Inferior parietal cortex (tissue), 1 donor: ENCODE data around the gene LCTL.

Experiments
- DNase-seq: peaks from one replicate; pipeline ENCODE4 v3.0.0-alpha.2; 2016; ENCODE audit errors: extremely low spot score

LCTL gene

DNA sequence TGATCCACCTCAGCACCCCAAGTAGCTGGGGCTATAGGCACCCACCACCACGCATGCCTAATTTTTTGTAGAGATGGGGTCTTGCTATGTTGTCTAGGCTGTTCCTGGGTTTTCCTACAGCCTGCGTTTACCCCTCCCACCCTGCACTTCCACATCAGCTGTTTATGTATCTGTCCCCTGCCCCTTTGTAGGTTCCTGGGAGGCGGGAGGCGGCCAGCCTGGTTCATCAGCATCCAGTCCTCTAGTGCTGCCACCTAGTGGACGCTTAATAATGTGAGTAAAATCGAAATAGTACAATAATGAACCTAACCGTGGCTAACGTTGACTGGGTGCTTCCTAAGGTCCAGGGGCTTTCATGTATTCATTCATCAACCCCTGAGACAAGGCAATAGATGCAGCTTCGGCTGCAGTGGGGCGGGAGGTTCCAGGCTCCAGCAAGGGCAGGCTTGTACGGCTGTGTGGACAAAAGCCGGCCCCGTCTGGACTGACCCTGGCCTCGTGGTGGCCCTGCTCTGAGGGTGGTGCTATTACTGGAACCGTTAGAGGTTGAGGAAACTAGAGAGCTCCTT, 1.2 kb upstream of the LCTL start:
- peak; percentile 79 for DNase-seq

DNA sequence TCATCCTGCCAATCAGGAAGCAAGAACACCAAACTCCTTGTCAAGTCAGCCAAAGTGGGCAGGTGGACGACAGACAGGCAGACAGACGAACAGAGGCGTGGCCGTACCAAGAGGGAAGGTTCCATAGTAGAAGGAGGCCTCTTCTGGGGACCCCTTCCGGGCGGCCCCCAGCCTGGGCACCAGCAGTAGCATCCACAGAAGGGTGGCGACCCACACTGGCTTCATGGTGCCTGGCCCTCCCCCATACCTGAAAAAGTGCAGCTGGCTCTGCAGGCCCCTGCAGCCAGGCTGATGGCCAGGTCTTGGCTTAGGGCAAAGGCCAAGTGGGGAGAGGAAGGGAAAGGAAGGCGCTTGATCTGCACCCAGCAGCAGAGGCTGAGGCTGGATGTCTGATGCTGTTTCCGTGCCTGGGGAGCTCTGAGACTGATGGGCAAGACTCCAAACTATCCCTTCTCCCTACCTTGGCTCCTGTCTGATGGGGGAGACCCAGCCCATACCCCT, 607 bp downstream of the LCTL start:
- DNase-seq, result no peak

DNA sequence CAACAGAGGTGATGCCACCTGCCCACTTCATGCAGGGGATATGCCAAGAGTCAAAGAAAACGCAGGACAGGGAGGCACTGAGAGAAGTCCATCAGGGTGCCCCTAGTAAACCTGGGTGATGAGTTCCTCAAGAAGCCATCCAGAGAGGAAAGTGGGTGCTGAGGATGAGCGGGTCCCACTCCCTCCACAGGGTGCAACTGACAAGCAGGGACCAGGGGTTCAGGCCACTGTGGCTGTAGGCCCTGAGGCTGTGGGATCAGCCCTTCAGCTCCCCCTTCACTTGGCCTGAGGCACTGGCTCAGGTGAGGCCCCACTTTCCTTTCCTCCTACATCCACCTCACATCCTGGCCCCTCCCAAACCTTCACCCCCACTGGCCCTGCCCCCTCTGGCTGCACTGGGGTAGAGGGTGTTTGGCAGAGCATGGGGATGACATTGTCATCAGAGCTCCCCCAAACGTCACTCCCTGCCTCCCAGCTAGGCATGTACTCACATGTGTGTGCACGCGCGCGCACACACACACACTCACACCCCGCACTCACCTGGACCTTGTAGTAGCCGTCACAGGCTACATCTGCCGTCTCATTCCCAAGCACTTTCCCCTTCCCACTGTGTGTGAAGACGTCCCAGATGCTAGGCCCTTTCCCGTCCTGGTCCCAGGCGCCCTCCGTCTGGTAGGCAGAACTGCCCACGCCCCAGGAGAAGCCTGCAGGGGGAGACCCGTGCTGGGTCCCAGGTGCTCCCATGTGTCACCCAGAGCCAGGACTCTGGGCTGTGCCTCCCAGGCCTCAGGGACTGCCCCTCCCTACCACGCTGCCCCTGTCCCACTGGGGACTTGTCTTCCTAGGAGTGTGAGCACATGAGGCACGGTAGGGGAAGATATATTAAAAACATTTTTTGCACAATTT, 1.4 kb downstream of the LCTL start:
- DNase-seq, result no peak

DNA sequence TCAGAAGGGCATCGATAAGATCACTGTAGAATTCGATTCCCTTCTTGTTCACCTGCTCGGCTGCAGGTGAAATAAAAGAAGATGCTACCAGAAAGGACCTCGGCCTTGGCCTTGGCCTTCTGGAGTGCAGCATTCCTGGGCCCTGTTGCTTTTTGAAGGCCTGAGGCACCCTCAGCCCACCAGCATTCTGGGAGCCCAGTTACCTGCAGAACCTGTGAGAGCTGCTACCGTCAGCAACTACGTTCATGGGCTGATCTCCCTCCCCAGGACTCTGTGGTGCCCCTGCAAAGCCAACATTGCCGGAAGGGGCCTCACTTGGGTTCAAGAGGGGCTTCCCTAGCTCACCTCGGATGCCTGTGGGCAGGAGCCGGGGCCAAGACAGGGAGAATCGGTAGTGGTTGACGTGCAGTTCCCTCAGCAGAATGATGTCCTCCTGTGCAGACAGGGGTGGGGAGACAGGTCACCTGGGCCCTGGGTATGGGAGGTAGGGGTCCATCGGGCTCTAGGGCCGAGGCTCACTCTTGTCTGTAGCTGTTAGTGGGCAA, 2.2 kb downstream of the LCTL start:
- DNase-seq, result no peak

DNA sequence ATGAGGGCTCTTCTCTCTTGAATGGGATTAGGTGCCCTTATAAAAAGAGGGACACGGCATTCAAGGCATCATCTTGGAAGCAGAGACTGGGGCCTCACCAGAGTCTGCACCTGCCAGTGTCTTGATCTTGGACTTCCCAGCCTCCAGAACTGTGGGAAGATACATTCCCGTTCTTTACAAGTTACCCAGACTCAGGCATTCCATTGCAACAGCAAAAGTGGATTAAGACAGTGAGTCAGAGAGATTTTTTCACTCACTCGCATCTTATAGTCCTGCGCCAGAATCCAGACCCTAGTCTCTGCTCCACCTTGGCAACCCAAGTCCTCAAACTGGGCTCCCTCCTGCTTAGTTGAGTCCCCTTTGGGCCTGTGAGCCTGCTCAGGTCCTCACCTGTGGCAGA, 2.7 kb downstream of the LCTL start:
- no peak for DNase-seq

DNA sequence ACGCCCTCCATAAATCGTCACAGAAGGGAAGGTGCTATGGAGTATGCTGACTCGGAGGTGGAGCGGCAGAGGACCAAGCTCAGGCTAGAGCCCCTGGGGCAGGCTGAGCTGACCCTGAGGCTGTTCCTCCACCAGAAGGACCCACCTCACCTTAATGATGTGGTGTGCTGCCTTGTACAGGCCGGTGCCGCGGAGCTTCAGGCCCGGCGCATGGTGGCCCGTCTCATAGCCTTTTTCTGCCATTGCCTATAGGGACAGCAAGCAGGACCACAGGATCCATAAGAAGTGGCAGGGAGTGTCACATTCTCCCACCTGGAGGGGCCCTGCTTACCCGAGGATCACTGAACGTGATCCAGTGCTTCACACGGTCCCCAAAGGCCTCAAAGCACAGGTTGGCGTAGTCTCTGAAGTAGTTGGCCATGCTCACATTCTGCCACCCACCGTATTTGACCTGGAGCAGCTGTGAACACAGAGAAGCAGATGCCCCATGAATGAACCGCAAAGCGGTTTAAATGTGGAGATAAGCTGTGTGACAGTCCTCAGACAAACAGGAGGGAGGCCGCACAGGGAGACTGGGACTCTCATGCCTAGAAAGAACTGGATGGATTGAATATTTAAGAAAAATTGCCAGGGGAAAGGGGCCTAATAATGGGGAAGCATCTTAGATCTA, 4.8 kb downstream of the LCTL start:
- no peak for DNase-seq

DNA sequence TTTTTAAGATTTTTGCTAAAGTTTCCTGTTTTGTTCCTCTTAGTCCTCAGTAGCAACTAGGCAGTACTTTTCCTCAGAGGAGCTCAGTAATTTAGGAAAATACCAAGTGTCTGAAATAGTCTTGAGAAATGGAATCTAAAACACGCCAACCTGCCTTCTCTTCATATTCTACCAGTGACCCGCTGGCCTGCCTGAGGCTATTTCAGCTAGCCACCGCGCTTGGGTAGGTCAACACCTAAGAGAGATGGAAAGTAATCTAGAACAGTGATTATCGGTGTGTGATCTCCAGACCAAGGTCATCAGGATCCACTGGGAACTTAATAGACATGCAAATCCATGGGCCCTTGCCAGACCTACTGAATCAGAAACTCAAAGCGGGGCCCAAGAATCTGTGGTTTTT, 7.5 kb downstream of the LCTL start:
- DNase-seq, result no peak

DNA sequence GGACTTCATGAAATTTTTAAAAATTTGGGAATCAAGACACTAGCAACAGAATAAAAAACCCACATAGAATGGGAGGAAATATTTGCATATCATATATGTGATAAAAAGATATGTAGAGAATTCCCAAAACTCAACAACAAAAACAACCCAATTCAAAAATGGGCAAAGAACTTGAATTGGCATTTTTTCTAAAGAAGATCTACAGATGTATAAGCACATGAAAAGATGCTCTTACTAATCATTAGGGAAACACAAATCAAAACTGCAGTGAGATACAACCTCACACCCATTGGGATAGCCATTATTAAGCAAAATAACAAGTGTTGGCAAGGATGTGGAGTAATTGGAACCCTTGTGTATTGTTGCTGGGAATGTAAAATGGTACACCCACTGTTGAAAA, 10.1 kb downstream of the LCTL start:
- DNase-seq, result no peak

DNA sequence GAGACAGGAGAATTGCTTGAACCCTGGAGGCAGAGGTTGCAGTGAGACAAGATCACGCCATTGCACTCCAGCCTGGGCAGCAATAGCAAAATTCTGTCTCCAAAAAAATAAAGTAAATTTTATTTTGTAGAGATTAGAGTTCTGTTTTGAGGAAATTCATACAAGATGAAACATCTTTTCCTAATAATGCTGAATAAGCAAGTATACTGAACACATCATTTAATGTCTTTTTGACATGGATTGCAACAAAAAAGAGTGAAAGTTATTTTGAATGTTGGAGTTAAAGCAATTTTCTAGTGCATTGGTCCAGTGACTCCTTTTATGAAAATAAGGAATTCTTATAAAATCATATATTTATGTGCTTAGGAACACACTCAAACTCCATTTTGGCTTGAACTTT, 20.5 kb downstream of the LCTL start:
- no peak for DNase-seq

DNA sequence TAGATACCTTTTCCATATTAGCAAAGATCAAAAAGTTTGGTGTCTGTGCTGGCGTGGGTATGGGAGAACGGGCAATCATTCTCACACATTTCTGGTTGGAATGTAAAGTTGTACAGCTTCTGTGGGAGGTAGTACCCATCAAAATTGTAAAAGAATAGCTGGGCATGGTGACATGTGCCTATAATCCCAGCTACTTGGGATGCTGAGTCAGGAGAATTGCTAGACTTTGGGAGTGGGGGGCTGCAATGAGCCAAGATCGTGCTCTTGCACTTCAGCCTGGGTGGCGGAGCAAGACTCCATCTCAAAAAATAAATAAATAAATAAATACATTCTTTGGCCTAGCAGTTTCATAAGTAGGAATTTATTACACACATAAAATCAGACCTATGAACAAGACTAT, 22.9 kb downstream of the LCTL start:
- no peak for DNase-seq

DNA sequence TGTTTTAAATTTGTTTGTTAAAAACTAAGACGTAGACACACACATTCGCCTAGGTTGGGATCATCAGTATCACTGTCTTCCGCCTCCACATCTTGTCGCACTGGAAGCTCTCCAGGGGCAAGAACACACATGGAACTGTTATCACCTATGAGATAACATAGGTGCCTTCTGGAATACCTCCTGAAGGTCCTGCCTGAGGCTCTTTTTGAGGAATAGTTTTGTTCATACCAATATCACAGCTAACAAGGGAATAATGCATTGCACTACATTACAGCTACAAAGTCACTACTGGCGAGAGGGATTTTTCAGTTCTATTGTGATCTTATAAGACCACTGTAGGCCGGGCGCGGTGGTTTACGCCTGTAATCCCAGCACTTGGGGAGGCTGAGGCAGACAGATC, 30.7 kb downstream of the LCTL start:
- DNase-seq, result no peak

DNA sequence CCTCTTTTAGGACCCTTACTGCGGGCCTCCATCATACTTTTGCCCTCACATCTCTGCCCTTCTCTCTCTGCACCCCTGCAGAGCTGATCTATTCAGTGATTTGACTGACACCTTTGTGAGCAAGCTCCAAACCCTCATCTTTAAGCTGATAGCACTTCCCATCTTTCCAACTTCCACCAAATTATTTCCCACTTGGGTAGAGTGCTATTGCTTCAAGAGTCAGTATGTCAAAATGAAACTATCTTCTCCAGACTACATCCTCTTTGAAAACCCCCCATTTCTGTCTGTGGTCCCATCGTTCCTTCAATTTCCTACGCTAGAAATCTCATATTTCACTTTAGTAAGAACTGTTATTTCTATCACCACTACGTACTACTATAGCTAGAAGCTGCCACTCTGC, 41.0 kb downstream of the LCTL start:
- DNase-seq, result no peak

DNA sequence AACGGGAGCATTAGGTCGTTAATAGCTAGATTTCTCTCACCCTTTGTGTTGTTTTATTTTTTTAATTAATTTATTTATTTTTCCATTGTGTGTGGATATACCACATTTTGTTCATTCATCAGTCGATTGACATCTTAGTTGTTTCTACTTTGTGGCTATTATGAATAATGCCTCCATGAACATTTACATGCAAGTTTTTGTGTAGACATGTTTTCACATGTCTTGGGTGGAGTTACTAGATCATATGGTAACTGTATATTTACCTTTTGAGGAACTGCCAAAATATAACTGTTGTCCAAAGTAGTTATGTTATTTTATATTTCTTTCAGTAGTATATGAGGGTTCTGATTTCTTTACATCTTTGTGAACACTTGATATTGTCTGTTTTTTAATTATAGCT, 41.9 kb downstream of the LCTL start:
- no peak for DNase-seq

DNA sequence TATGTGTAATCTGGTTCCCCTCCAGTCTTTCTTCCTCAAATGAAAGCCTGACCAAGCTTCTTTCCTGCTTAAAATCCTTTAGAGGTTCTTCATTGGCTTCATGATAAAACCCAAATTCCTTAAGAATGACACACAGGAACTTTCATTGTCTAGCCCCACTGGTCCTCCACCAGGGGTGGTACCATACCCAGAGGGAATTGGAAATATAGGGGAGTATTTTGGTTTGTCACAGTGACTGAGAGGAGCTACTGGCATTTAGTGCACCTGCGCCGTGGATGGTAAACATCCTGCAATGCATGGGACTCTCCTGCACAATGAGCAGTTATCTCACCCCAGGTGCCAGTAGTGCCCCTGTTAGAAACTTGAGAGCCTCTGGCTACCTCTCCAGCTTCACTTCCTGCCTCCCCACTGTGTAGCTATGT, 49.9 kb downstream of the LCTL start:
- DNase-seq, result no peak

DNA sequence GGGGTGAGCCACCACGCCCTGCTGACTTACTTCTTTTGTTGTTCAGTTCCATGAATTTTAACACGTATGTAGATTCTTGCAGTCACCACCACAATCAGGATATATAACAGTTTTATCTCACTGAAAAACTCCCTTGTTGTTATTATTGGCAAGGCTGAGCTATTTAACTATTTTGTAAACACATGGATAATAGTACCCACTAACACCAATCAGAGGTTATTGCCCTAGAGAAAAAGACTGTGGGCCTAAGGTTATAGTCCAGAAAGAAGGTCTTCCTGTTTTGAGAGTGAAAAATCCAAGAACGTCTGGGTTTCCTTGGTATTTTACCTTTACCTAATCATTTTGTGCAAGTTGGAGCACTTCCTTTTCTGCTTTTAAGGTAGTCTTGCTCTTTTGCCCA, 51.2 kb downstream of the LCTL start:
- DNase-seq, result no peak

DNA sequence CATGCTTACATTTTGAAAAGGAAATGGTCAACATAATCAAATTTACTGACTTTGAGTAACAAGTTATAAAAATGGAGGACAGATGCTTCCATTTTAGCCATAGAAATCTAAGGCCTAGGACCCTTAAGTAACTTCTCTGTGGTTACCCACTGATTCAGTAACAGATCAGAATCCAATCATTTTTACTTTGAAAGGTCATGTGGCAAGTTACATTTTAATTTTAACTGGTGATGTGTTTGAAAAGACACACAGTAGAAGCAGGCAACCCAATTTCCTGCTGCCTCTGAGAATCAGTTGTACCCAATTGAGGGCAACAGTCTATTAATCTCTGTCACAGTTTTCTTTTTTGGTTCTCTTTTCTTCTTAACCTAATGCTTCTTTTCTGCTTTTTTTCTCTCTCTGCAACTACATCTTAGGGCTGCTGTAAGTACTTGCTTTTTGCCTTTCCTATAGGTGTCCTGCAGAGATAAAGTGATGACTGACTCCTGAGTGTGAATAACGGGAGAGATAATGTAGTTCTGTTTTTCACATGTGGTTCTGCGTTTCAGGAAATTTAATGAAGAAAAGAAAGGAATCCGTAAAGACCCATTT, 57.4 kb downstream of the LCTL start:
- no peak for DNase-seq

DNA sequence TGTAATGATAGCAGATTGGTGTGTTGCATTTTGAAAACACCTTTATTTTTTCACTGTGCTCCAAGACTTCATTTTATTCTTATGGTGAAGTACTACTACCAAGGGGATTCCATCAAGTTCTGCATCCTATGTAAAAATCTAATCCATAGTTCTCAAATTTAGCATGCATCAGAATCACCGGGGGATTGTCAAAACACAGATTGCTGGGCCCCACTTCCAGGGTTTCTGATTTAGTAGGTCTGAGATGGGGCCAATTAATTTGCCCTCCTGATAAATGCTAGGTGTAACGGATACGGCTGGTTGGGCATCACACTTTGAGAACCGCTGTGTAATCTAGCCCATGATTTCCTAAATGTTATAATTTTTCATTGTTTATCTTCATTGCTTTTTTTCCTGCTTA, 60.0 kb downstream of the LCTL start:
- DNase-seq, result no peak

DNA sequence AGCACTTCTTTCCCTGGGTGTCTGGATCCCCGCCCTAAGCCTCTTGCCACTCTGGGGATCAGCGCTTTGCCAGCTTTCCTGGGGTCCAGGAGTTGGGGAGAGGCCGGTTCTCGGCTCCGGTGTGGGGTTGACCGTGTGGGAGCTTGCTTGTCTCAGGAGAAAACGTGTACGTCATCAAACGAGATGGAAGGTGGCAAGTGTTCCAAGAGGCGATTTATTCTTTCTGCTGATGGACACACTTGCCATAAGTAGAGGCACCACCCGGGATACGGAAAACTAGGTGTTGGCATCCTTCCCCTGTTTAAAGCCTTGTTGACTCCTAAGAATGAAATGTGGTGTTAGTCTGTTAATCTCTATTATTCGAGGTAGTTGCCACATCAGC, 60.4 kb downstream of the LCTL start:
- DNase-seq, result no peak

DNA sequence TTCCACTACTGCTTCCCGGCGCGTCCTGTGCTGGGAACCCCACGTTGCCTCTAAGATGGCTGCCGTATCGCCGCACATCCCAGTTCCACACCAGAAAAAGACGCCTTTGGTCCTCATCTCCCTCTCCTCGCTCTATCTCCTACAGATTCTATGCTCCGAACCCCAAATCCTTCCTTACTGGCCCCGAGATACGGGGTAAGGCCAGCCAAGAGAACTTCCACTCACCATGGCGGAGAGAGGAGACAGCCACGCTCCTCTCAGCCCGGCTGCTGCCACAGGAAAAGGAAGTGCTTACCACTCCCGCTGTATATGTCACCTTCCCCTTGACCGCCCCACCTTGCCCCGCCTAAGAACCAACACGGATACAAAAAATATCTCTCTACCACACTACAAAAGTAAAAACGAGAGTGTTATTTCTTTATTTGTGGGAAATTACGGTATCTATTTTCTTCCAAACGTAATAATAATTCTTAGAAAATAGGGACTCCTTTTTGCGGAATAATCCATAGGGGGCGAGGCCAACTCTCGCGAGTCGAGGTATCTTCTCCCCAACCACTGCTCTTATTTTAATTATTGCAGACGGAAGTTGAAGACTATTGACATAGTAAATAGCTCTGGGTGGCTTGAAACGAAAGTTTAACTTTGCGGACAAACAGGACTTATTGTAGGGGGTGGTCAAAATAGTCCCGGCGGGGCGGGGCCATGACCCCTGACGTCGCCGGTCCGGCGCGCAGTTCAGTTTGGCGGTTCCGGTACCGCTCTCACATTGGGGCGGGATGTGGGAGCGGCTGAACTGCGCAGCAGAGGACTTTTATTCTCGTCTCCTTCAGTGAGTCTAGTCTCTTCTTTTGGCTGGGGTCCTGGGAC, 61.0 kb downstream of the LCTL start, which contains the start of the genes RPL4 and ZWILCH:
Gene RPL4 (minus strand): TSS at position 293 of the 867 bp plus-strand sequence. CDS start 65 bp downstream, at position 228.
Gene ZWILCH (plus strand): TSS at position 764 of the 867 bp plus-strand sequence. CDS start 13 bp downstream, at position 777.
- DNase-seq, result peak; percentile 87

DNA sequence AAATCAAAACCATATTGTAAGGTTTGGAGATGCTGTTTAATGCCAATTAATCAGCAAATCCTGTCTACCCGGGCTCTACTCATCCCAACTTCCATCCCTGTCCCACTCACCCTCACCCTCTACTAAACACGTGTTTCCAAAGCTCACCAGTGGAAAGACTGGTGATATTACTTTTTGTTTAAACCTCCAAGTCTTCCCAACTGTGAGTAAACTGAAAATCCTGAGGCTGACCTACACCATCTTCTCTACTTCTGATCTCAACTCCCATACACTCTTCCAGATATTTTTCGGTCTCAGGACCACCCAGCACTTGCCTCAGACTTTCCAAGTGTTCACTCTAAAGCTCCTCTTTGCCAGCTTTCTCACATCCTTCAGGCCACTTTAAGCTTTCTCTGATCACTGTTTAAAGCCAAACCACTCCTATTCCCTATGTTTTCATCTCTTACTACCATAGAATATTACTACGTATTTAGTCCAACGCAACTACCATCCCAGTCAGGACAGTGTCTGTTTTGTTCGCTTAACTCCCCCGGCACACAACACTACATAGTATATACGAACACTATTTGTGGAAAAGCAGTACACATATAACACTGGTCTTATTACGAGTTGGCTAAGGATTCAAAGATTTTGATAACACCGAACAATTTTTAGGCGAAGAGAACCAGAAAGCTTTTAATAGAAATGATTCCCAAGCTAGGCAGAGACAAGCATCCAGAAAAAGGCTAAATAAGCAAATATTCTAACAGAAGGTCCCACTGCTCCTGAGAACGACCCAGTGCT, 61.8 kb downstream of the LCTL start:
- no peak for DNase-seq
